C4-2B (cell line): ENCODE results near the gene TMTC2.
"Not testable (repeated sequence)": the region's sequence is repeated elsewhere in the genome, so short reads cannot be mapped to it uniquely, and the experiment has no call there.

Source experiments
- H3K27ac ChIP-seq: fragments of 450-650 bp; 2 replicates; pipeline ENCODE4 v1.5.1; 2017
- CTCF ChIP-seq: fragments of 450-650 bp; conservative IDR thresholded peaks from 2 replicates; pipeline ENCODE4 v1.5.1; 2017; ENCODE audit warnings: mild to moderate bottlenecking
- ZFX ChIP-seq: fragments of 450-650 bp; IDR thresholded peaks from 2 replicates; pipeline ENCODE4 v1.6.1; 2017

Gene TMTC2

DNA sequence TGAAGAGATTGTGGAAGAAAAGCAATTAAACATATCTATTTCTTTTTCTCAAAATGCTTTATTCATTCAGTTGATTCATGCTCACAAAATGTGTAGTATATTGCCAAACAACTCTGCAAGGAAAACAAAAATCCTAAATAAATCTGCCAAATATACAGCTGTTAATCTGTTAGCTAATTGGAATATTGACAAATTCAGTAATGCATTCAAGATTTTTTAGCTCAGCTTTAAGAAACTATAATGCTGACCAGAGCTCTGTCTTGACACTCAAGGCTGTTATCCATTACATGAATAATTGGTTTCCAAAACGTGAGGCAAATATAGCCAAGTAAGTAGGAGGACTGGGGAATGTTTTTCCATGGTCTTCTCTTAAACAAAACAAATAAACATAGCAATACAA, 146.8 kb downstream of the TMTC2 start:
- H3K27ac ChIP-seq, result no peak overlapping the region
- TF ChIP-seq CTCF (no peak), ZFX (no peak)

DNA sequence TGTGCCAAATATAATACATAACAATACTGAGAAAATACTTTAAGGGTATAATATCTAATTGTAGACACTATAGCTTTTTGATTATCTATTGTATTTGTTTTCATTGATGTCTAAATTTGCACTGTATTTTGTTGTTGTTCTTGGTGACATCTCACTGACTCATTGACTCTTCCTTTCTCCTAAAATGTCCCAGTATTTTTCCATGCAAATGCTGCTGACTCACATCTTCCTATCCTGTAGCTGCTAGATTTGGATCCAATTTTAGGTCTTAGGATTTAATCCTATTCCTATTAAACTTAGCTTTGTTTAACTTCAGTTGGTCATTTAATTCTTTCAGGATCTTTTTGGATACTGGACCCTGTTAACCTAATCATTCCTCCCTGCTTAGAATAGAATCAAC, 148.5 kb downstream of the TMTC2 start:
- TF ChIP-seq ZFX (no peak), CTCF (no peak)
- no peak overlapping the region for H3K27ac ChIP-seq

- TF ChIP-seq ZFX, result no peak
- H3K27ac ChIP-seq, result no peak overlapping the region
Measured at GRCh38 chr12:82838131-82838551, 151.4 kb downstream of the TMTC2 start.

GRCh38 chr12:82838827-82839226, 152.1 kb downstream of the TMTC2 start:
- no peak overlapping the region for H3K27ac ChIP-seq
- TF ChIP-seq CTCF (no peak), ZFX (no peak)

GRCh38 chr12:82839796-82840195, 153.1 kb downstream of the TMTC2 start:
- TF ChIP-seq ZFX (no peak), CTCF (no peak)
- H3K27ac ChIP-seq, result no peak overlapping the region

- TF ChIP-seq ZFX, result no peak
- no peak for TF ChIP-seq CTCF
- no peak overlapping the region for H3K27ac ChIP-seq
Measured at GRCh38 chr12:82841487-82841904, 154.8 kb downstream of the TMTC2 start.

DNA sequence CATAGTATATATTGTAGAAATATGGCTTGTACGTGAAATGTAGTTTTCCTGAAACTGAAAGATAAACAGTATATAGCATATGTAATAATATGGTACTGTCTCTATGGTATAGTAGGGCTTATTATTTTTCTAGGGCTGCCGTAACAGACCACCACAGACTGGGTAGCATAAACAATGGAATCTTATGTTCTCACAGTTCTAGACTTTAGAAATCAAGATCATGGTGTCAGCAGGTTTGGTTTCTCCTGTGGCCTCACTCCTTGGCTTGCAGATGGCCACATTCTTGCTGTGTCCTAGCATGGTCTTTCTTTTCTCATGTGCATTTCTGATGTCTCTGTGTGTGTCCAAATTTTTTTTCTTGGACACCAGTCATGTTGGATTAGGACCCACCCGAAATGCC, 155.8 kb downstream of the TMTC2 start:
- no peak for TF ChIP-seq ZFX
- TF ChIP-seq CTCF, result no peak

GRCh38 chr12:82845076-82845475, 158.4 kb downstream of the TMTC2 start:
- H3K27ac ChIP-seq, result not testable (repeated sequence)

More for the DNA sequence above, 155.8 kb downstream of the TMTC2 start:
- no peak overlapping the region for H3K27ac ChIP-seq

DNA sequence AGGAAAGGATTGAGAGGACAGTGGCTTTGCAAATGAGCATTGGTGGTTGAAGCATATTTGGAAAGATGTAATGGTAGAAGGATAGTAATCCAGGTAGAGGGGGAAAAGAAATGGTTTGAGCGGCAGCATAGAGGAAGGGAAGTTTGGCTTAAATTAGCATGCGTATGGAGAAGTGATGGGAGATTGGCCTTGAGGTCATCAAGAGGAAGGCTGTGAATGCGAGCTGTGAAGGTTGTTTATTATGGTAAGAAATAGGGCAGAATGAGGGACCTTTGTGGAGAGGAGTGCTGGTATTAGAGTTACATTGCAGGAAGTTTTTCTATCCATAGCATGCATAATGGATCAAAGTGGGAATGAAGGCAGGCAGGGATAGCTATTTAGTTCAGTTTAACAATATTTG, 162.1 kb downstream of the TMTC2 start:
- TF ChIP-seq ZFX, result no peak
- TF ChIP-seq CTCF, result no peak
- no peak overlapping the region for H3K27ac ChIP-seq
